ENCODE results near the gene ATP10B. TPM values are rescaled to one million over a fixed set of nuclear protein-coding genes. Genes with fewer than 3 reads are reported as not detected.

Gene ATP10B
- total RNA-seq, 1 donor from 2014 or later, result not detected

DNA sequence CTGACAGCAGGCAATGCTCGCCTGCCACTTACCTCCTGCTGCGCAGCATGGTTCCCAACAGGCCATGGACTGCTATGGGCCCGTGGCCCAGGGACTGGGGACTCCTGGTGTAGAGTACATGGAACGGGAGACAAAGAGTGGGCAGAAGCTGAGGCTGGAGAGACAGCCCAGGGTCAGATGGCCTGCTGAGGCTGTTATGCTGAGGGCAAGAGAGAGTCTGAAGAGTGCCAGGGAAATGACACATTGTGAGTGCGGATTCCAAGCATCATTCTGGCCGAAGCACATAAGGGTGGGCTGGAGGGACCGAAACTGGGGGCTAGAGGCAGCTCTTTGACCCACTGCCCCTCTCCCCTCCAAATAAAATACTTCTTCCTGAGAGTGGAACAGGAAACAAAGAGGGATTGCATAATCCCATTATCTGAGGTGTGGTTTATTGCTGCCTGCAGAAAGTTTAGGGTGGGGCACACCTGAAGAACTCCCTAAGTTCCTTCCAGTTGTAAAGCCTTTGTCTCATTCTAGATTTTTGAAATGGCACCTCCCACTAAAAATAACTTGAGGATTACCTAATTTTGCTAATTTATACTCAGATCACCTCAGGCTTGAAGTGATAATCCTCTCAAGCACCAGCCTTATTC is 158.1 kb downstream of the ATP10B start:
- intact Hi-C loops (cut with micrococcal nuclease), result no loop called here

DNA sequence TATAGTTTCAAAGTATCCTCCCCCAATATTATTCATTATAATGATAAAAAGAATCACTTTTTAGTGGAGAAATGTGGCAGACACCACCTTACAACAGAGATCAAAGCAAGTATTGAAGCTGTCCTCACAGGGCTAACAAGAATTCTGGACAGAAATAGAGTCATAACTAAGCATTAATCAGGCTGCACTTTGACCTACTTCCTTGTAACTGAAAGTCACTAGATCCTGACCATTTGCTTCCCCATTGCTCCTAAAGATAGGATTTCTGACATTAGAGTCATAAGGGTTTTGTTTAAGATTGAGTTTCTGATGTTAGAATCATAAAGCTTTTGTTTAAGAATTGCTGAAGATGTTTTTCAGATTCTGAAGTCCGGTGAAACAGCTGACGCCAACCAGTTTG is 159.7 kb downstream of the ATP10B start:
- intact Hi-C loops (cut with micrococcal nuclease), result no loop called here

DNA sequence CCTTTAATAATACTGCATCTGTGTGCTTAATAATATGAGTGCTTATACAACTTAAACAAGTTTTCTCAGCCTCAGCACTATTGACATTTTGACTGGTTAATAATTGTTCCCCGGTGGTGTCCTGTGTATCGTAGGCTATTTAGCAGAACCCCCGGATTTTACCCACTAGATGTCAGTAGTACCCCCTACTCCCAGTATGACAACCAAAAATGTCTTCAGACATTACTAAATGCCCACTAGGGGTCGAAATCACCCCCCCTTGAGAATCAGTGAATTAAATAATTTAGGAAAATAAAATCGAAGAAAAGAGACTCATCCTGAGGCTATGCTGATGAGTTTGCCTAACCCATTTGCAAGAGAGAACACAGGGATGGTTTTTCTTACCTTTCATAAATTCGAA is 166.3 kb downstream of the ATP10B start:
- intact Hi-C loops (cut with micrococcal nuclease), result loop anchor here (10.0 kb wide), 1 partner anchor 251 kb away; no protein-coding TSS in a partner anchor

DNA sequence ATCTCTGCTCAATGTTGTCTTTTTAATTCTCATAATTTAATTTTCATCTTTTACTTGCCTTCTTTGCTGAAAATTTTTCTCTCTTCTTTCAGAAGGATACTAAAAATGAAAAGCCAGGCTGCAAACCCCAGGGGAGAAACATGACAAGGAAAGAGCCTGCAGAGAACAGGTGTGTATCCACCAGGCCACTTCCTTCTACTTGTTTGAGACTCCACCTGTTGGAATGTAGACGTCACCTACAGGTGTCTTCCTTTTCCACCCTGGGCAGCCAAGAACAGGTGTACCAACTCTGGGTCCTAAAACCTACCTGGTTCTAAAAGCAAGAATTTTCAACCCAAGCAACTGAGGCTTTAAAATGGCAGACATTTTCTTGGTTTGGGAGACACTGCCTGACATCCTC is 166.8 kb downstream of the ATP10B start:
- intact Hi-C loops (cut with micrococcal nuclease), result loop anchor here (10.0 kb wide), 1 partner anchor 250 kb away; no protein-coding TSS in a partner anchor

GRCh38 chr5:160679567-160680309 is 172.3 kb downstream of the ATP10B start:
- intact Hi-C loops (cut with micrococcal nuclease), result loop anchor here (10.0 kb wide), 1 partner anchor 245 kb away; no protein-coding TSS in a partner anchor

- intact Hi-C loops (cut with micrococcal nuclease), result no loop called here
Measured at GRCh38 chr5:160675988-160676387, 176.0 kb downstream of the ATP10B start.

DNA sequence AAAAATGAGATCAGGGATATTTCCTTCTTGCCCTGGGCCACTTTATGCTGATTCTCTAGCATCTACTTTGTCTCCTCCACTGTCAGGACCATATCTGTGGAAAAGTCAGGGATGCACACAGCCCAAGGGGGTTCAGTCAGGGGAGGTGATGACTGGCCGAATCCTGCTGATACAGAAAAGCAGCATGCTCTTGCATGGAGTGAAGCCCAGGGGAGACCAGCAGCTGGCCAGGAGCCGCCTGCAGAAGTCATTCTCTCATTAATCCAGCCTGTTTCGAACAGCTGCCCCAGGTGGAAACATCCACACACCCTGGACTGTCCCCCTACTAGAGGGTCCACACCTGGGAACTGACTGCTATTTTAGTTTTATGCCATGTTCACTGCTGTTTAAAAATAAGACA is 177.1 kb downstream of the ATP10B start:
- intact Hi-C loops (cut with micrococcal nuclease), result no loop called here

GRCh38 chr5:160672521-160672920 is 179.5 kb downstream of the ATP10B start:
- intact Hi-C loops (cut with micrococcal nuclease), result no loop called here

- intact Hi-C loops (cut with micrococcal nuclease), result no loop called here
Measured at GRCh38 chr5:160668356-160668755, 183.7 kb downstream of the ATP10B start.

- intact Hi-C loops (cut with micrococcal nuclease), result no loop called here
Measured at GRCh38 chr5:160667160-160667559, 184.9 kb downstream of the ATP10B start.

- intact Hi-C loops (cut with micrococcal nuclease), result no loop called here
Measured at GRCh38 chr5:160665460-160665859, 186.6 kb downstream of the ATP10B start.

DNA sequence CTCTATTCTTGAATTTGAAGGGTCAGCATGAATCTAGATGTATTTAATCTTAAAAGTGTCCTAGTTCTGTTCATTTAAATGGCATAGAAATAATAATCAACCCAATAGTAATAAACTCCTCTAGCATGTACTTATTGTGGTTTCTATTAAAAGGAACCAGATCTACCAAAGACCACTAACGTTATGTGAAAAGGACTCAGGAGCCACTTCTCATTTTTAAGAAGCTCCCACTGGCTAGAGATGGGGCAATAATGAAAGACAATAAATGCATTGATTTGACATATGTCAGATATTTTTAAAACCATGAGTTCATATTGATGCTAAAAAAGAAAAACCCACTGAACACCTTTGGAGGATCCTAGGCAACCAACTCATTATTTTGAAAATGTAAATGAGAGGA is 191.9 kb downstream of the ATP10B start:
- intact Hi-C loops (cut with micrococcal nuclease), result no loop called here

DNA sequence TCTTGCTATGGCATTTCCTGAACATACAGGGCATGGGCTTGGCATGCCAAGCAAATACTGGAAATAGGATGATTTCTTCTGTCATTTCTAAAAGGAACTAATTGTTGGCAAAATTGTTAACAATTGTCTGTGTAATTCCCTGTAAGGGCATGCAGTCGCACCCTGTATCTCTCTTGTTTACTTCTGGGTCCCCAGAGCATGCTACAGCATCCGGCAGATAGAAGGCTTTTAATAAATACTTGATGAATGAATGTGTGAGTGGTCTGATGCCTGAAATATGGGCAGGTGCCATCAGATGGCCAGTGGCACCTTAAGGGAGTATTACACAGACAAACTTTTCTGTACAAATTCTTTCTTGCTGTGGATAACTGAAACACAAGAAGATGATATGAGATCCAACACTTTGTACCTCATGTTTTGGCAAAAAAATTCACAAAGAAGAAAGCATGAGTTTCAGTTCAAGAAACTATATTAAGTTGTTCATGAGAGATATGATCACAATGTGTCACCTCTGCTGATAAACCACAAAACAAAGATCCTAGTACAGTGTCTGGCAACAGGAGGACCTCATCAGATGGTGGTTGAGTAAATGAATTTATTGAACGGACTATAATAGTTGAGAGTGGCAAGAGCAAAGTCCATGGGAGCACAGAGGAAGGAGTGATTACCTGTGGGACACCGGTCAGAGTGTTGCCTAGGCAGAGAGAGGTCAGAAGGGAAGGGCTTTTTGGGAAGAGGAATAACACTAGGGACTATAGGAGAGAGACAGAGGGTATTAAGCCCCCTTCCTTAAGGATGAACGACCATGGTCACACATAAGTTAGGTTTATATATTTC is 194.2 kb downstream of the ATP10B start:
- intact Hi-C loops (cut with micrococcal nuclease), result loop anchor here (2.0 to 5.0 kb wide), 3 partner anchors 129 to 219 kb away; no protein-coding TSS in a partner anchor

DNA sequence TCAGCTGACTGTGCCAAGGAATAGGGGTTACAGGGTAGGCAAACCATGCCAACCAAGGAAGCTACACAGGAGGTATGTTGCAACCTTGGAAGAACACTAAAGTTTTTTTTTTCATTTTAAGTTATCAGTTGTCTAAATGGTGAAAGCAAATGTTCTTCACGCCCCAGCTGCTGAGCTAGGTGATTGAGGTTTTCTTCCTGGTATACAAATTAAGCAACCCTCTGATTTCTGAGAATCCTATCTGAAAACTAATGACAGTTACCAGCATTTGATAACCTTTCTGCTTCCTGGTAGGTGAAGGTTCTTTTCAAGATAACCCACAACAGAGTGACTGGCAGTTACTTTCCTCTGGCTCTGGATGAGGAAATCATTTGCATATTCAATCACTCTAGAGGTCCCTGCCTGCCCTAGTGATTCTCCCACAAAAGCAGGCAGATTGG is 194.9 kb downstream of the ATP10B start:
- intact Hi-C loops (cut with micrococcal nuclease), result loop anchor here (2.0 to 5.0 kb wide), 3 partner anchors 130 to 218 kb away; no protein-coding TSS in a partner anchor

DNA sequence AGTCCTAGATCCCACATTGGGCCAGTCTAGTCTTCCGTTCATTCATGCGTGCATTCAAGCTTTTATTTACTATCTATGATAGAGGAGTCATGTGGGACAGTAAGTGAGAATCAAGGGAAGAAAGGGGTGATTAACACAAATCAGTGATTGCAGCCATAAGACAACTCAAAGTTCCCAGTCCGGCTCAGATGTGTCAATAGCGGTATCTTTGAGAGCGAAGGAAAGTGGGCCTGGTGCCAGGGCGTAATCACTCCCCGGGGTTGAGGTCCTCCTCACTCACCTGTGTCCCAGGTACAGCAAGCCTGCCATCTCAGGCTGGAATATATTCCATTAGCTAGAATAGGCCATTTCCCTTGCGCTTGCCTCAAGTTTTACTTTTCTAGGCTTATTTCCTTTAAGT is 196.3 kb downstream of the ATP10B start:
- intact Hi-C loops (cut with micrococcal nuclease), result loop anchor here (2.0 to 5.0 kb wide), 3 partner anchors 132 to 217 kb away; no protein-coding TSS in a partner anchor

DNA sequence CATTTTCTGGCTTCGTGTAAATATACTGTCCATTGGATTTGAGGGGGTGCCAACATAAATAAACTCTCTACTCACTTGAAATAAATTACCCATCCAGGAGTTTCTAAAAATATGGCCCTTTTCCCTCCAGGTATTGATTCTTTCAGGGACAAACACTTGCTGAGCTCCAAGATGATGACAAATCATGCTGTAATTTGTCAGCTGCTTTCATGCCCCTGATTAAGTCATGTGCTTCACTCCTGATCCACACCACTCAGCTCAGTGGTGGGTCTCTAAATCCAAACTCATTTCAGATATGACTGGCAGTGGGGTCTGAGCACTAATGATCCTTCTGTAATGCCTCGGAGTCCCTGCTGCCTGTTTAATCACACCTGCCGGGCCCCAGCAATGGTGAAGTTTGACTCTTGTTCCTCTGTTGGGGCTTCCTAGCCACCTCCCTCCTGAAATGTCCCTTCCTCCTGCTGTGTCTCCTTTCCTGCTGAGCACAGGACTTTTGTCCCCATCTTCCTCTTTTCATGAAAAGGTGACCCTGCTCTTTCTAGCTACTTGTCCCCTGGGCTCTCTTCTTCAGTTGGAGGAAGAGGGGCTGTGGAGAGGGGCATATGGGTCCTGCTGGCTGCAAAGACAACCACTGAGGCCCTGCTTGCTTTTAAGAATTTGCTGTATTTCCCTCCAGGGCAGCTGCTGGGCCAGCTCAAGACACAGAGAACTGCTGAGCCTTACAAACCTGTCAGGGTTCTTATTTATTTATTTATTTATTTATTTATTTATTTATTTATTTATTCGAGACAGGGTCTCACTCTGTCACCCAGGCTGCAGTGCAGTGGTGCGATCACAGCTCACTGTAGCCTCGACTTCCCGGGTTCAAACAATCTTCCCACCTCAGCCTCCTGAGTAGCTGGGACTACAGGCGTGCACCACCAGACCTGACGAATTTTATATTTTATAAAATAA is 200.0 kb downstream of the ATP10B start:
- intact Hi-C loops (cut with micrococcal nuclease), result no loop called here

DNA sequence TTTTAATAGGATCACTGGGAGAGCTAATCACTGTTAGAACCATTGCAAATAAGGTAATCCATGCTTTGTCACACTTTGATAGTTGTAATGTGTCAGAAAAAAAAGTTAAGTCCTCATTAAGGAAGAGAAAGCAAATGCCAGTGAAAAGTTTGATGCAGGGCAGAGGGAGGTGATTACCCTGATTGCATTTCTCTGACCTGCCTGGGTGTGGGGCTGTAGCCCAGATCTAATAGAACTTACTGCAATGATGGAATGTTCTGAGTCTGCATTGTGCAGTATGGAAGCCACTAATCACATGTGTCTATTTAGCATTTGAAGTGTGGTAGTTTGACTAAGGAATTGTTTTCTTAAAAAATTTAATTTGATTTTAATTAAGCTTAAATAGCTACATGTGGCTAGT is 202.7 kb downstream of the ATP10B start:
- intact Hi-C loops (cut with micrococcal nuclease), result no loop called here

- intact Hi-C loops (cut with micrococcal nuclease), result no loop called here
Measured at GRCh38 chr5:160646033-160646432, 206.0 kb downstream of the ATP10B start.

DNA sequence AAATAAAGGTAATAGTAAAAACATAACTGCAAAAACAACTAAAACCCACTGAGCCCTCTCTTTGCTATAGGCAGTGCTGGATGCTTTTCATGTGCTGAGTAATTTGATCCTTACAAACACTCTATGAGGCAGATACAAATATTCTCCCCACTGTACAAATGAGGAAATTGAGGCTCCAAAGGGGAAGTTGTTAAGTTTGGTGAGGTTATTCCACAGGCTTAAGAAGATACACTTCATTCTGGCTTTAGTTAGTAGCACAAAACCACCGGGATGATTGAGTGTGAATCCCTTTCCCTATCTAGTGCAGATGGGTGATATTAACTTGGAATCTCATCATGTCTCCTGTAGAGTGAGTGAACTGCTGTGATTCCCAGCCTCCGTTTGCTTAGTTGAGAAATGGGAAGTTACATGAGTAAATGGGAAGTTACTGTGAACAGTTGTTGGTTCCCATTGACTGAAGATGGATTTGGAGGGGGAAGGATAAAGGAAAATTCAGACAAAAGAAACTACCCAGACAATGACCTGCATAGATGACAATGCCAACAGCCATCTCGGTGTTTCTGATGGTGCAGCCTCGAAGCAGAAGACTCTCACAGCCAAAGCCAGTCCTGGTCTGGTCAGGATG is 208.3 kb downstream of the ATP10B start:
- intact Hi-C loops (cut with micrococcal nuclease), result no loop called here

- intact Hi-C loops (cut with micrococcal nuclease), result no loop called here
Measured at GRCh38 chr5:160641405-160641804, 210.6 kb downstream of the ATP10B start.

Measured in T-helper 1 cell treated with Interleukin-12 subunit alpha and Interleukin-12 subunit beta and Interleukin-4 antibody, amounts not matched to agents 30 ng/mL and 1 ng/mL, for 36 hours (primary cell).